Activated CD4-positive, CD25-positive, alpha-beta regulatory T cell (primary cell): ENCODE data around the gene DLG2.
"Not testable (repeated sequence)": the region's sequence is repeated elsewhere in the genome, so short reads cannot be mapped to it uniquely, and the experiment has no call there.

Source experiments
- DNase-seq, 4 experiments: peaks; one replicate each; lab custom pipeline; 2025; lab: John Stamatoyannopoulos, UW

The DLG2 gene

GRCh38 chr11:83455356-83455755 is 2171.8 kb downstream of the DLG2 start:
- DNase-seq = no peak

- no peak for DNase-seq
These were observed 2172.5 kb downstream of the DLG2 start for GRCh38 chr11:83454674-83455073.

DNA sequence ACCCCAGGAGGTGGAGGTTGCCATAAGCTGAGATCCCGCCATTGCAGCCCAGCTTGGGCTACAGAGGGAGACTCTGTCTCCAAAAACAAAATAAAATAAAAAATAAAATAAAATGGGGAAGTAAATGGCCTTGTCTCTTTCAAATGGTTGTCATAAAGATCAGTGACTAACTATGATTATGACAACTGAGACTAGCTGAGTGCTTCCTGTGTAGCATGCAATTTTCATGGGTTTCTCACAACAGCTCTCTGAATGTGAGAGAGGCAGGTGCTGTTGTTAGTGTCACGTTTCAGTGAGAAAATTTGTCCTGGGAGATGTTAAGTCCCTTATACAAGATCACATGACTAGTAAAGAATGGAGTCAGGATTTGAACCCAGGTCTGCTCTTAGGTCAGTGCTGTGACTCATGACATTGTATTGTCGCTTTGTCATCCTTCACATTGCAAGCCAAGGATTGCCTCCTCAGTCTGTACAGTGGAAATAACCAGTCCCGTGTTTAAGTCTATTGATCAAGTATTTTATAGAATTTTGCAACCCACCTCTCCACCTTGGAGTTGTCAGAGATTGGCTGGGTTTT is 2177.7 kb downstream of the DLG2 start:
- DNase-seq = no peak

- no peak for DNase-seq
These were observed 2178.5 kb downstream of the DLG2 start for GRCh38 chr11:83448686-83449085.

DNA sequence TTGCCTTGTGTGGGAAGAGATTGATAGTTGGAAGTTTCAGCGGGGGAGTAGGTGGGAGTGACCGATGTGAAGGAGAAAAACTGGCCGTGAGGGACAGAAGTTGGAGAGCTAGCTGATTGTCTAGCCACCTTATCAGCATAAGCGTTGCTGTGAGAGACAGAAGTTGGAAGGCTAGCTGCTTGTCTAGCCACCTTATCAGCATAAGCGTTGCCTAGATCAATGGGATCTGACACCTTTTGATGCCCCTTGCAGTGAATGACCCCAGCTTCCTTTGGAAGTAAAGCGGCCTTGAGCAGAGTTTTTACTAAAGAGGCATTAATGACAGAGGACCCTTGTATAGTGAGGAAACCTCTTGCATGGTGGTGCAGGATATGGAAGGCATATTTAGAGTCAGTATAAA is 2183.3 kb downstream of the DLG2 start:
- DNase-seq = not testable (repeated sequence)

DNA sequence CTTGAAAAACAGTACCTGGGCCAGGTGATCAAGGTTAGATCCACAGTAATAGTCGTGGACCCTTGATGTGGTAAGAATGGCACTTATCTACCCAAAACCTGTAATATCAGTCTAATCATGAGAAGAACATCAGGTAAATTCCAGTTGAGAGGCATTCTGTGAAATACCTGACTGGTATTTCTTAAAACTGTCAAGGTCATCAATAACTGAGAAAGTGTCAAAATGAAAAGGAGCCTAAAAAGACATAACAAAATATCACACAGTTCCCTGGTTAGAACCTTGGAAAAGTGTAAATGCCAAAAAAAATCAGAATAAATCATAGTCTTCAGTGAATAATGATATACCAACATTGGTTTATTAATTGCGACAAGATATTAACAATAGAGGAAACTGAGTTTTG is 2185.5 kb downstream of the DLG2 start:
- no peak for DNase-seq

- no peak for DNase-seq
These were observed 2186.0 kb downstream of the DLG2 start for GRCh38 chr11:83441171-83441570.

DNA sequence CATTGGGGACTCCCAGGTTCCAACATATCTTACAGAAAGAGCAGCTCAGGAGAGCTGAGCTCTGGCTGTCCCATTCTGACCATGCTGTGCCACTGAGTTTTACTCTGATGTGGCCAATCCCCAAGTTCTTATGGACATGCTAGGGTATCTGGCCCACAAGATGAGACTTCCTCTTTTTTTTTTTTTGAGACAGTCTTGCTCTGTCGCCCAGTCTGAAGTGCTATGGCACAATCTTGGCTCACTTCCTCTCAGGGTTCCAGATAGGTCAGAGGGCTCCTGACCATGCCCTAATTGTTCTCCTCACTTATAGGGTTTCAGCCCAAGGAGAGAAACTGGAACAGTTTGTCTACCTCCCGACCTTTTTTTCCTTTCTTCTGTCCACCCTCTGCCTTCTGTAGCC is 2188.7 kb downstream of the DLG2 start:
- DNase-seq = no peak

DNA sequence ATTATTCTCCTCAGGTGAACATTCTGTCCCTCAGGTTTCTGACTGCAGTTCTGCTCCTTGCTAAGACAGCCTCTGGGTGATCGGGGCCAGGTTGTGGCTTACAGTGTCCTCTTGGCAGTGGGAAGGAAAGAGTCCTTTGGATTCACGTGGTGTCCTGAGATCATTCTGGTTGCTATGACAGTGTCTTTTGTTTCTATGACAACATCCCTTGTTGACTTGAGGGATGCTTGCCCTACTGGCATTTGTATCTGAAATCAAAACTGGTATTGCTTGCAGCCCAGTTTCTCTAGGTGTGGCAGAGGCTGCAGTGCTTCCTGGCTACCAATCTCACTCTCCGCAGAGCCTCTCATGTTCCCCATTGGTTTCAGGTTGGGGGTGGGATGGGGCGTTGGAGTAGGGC is 2189.2 kb downstream of the DLG2 start:
- no peak for DNase-seq

DNA sequence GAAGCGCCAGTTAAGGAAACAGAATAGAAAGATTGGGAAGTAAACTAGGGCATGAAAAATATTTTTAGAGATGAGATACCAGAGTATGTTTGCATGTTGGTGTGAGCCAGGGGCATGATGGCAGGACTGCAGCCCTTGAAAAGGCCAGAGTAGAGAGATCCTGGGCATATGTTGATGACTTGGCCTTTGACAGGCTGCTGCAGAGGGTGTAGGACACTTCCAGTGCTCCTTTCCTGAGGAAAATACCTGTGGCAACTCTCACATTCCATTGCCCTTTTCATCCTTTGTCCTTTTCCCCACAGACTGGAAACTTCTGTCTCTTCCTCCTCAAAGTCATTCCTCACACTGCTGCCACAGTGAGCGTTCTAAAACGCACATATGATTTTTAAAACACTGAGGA is 2190.3 kb downstream of the DLG2 start:
- DNase-seq = no peak

DNA sequence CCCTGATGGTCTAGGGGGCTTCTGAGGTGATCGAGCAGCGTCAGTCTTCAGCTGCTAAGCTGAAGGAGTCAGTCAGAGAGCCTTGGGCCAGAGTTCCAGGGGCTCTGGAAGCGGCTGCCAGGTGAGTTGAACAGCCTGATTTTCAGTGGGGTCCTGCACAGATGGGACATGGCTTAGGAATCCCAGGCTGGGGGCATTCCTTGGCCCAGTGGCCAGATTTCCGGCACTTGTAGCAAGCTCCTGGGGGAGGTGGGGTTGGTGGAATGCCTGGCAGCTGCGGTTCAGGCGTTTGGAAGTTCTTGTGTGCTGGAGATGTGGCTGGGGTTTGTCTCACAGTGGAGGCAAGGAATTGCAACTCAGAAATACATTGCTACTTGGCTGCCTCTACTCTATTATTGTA is 2192.3 kb downstream of the DLG2 start:
- not testable (repeated sequence) for DNase-seq

GRCh38 chr11:83427943-83428342 is 2199.2 kb downstream of the DLG2 start:
- no peak for DNase-seq

- DNase-seq = no peak
These were observed 2199.6 kb downstream of the DLG2 start for GRCh38 chr11:83427501-83427900.

DNA sequence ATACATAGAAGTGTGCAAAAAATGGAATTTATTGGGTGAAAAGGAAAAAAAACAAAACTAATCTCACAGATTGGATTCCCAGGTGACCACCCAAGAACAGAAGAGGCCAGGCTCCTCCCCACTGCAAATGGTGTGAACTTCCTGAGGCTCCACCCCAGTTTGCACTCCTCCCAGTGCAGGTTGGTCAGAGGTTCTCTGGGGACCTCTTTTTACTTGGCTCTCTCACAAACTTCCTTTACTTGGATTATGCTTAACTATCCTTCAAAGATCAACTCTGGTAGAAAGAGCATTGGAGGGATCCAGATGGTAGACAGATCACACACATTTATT is 2202.0 kb downstream of the DLG2 start:
- no peak for DNase-seq

GRCh38 chr11:83424376-83425136 is 2202.6 kb downstream of the DLG2 start:
- DNase-seq = no peak

DNA sequence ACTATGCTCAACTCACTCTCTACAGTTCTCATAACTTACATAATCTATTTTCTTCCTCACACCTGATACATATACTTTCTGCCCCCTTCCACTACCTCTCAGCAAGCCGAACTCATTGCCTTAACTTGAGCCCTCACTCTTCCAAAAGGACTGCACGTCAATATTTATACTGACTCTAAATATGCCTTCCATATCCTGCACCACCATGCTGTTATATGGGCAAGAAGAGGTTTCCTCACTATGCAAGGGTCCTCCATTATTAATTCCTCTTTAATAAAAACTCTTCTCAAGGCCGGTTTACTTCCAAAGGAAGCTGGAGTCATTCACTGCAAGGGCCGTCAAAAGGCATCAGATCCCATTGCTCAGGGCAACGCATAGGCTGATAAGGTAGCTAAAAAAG is 2204.5 kb downstream of the DLG2 start:
- not testable (repeated sequence) for DNase-seq

GRCh38 chr11:83410605-83411565 is 2216.3 kb downstream of the DLG2 start:
- DNase-seq = no peak

GRCh38 chr11:83409891-83410290 is 2217.3 kb downstream of the DLG2 start:
- no peak for DNase-seq

DNA sequence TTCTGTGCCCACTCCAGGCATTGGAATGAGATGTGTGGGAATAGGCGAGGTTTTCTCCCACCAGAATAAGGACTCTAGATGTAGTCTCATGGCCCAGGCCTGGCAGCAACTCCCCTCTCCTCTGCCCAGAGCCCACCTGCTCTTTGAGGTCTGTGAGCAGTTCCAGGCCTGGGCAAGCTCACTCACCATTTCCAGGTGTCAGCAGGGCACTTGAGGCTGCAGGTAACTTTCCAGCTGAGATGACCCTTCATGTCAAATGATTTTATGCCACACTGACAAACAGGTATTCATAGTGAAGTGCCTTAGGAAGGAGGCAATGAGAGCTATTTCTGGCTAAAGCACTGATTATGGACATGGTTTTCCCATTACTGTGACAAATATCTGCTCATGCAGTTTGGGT is 2217.7 kb downstream of the DLG2 start:
- no peak for DNase-seq

DNA sequence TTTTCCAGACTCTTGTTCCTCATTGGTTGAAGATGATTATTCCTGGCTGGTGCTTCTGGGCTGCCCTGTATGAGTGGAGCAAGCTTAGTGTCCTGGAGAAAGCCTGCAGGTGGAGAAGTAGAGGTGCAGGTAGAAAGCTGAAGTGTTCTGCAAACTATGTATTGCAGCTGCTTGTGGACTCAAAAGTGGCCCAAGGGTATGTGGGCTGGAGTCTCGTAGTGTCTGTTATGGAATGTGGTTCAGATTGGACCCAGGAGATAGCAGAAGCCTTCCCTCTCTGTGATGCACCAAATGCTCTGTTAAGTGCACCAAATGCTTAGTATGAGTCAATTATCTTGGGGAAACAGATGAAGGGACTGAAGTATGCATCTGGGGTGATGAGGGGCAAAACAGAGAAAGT is 2218.2 kb downstream of the DLG2 start:
- no peak for DNase-seq
